WTC11 (cell line): ENCODE results near the gene CCDC28A. TPM values are rescaled to one million over a fixed set of nuclear protein-coding genes. Genes with fewer than 3 reads are reported as not detected.
A peak's percentile ranks its signal among the peaks of the same experiment; 100 is the strongest.

Experiments used
- ATAC-seq: fragments of 200-7000 bp; cut with Tn5 transposase; 2 replicates; pipeline ENCODE4 v1.10.0; 2021; ENCODE audit warnings: mild to moderate bottlenecking, moderate library complexity
- CTCF ChIA-PET: fragments of 300-600 bp; sonication (Branson Sonifier 250); formaldehyde crosslinking; loops from one replicate; lab custom pipeline; 2021; ENCODE audit warnings: antibody characterized with exemption; lab: Charles Lee
- POLR2A ChIA-PET: fragments of 350-600 bp; sonication (Branson Sonifier 250); formaldehyde crosslinking; loops from one replicate; lab custom pipeline; 2021; ENCODE audit warnings: antibody characterized with exemption; lab: Charles Lee
- DNase-seq: peaks from one replicate; pipeline ENCODE4 v3.0.0; 2021; ENCODE audit warnings: low spot score
- H3K27ac Mint-ChIP-seq: 2 replicates; pipeline ENCODE4 v1.8.0; 2021; ENCODE audit warnings: mixed read lengths
- H3K27me3 Mint-ChIP-seq: 2 replicates; pipeline ENCODE4 v1.8.0; 2021; ENCODE audit warnings: low read depth, mild to moderate bottlenecking, moderate library complexity, mixed read lengths
- H3K36me3 Mint-ChIP-seq: 2 replicates; pipeline ENCODE4 v1.8.0; 2021; ENCODE audit warnings: mixed read lengths
- H3K4me1 Mint-ChIP-seq: 2 replicates; pipeline ENCODE4 v1.8.0; 2022; ENCODE audit warnings: mixed read lengths
- H3K4me3 Mint-ChIP-seq: 2 replicates; pipeline ENCODE4 v1.8.0; 2021; ENCODE audit warnings: mild to moderate bottlenecking, moderate library complexity, mixed read lengths
- H3K9me3 Mint-ChIP-seq: 2 replicates; pipeline ENCODE4 v1.8.0; 2021; ENCODE audit warnings: mixed read lengths
- CDX4 ChIP-seq: fragments of 250-450 bp; sonication (Bioruptor Pico); IDR thresholded peaks from 2 replicates; pipeline ENCODE4 v1.9.0; 2021; ENCODE audit warnings: moderate library complexity, mild to moderate bottlenecking, inconsistent platforms, borderline replicate concordance
- CREB1 ChIP-seq: sonication (generic); formaldehyde crosslinking; IDR thresholded peaks from 2 replicates; pipeline ENCODE4 v1.8.0; 2023; ENCODE audit warnings: mild to moderate bottlenecking, missing genetic modification reagents
- ELF4 ChIP-seq: sonication (generic); formaldehyde crosslinking; IDR thresholded peaks from 2 replicates; pipeline ENCODE4 v1.8.1; 2022; ENCODE audit warnings: low read depth, mild to moderate bottlenecking, moderate library complexity, missing genetic modification reagents
- ERG ChIP-seq: fragments of 250-450 bp; sonication (Bioruptor Pico); IDR thresholded peaks from 2 replicates; pipeline ENCODE4 v1.8.0; 2021; ENCODE audit warnings: mild to moderate bottlenecking
- ETV6 ChIP-seq: sonication (generic); formaldehyde crosslinking; IDR thresholded peaks from 2 replicates; pipeline ENCODE4 v1.8.1; 2022; ENCODE audit warnings: mild to moderate bottlenecking, missing genetic modification reagents
- GABPB1 ChIP-seq: sonication (generic); formaldehyde crosslinking; IDR thresholded peaks from 2 replicates; pipeline ENCODE4 v1.8.1; 2023; ENCODE audit warnings: mild to moderate bottlenecking, missing genetic modification reagents
- HMGA2 ChIP-seq: fragments of 250-450 bp; sonication (Bioruptor Pico); IDR thresholded peaks from 2 replicates; pipeline ENCODE4 v1.4.0; 2021; ENCODE audit warnings: mild to moderate bottlenecking, moderate library complexity
- IRF1 ChIP-seq: sonication (generic); formaldehyde crosslinking; IDR thresholded peaks from 2 replicates; pipeline ENCODE4 v1.8.0; 2023; ENCODE audit warnings: missing genetic modification reagents
- NR2C2 ChIP-seq: sonication (generic); formaldehyde crosslinking; IDR thresholded peaks from 2 replicates; pipeline ENCODE4 v1.8.0; 2022; ENCODE audit warnings: mild to moderate bottlenecking, missing genetic modification reagents
- NR3C1 ChIP-seq: sonication (generic); formaldehyde crosslinking; conservative IDR thresholded peaks from 2 replicates; pipeline ENCODE4 v1.8.1; 2023; ENCODE audit warnings: low read depth, mild to moderate bottlenecking, missing genetic modification reagents
- USF1 ChIP-seq: sonication (generic); formaldehyde crosslinking; IDR thresholded peaks from 2 replicates; pipeline ENCODE4 v1.8.0; 2022; ENCODE audit warnings: mild to moderate bottlenecking, missing genetic modification reagents
- ZNF416 ChIP-seq: fragments of 250-450 bp; sonication (Bioruptor Pico); IDR thresholded peaks from 2 replicates; pipeline ENCODE4 v1.9.0; 2021; ENCODE audit warnings: mild to moderate bottlenecking, inconsistent platforms
- ZNF423 ChIP-seq: fragments of 250-450 bp; sonication (Bioruptor Pico); IDR thresholded peaks from 2 replicates; pipeline ENCODE4 v2.1.2; 2022; ENCODE audit warnings: mild to moderate bottlenecking, moderate library complexity
- ZNF425 ChIP-seq: fragments of 250-450 bp; sonication (Bioruptor Pico); conservative IDR thresholded peaks from 2 replicates; pipeline ENCODE4 v1.9.0; 2021; ENCODE audit warnings: mild to moderate bottlenecking
- ZNF512 ChIP-seq: sonication (generic); formaldehyde crosslinking; IDR thresholded peaks from 2 replicates; pipeline ENCODE4 v1.8.1; 2022; ENCODE audit warnings: missing genetic modification reagents, borderline replicate concordance
- total RNA-seq: library from RNA; stranded (reverse); gene quantifications from 3 replicates; pipeline ENCODE4 v1.2.3, GENCODE V29; 2021

Gene CCDC28A
- total RNA-seq, 1 experiment from 2014 or later: 8.7 TPM

- Mint-ChIP-seq H3K9me3 (no peaks in the 10 kb centered on the region), H3K4me1 (peaks cover 11% of the 10 kb centered on the region), H3K36me3 (no peaks in the 10 kb centered on the region), H3K27me3 (no peaks in the 10 kb centered on the region), H3K27ac (no peak overlapping the region), H3K4me3 (no peak overlapping the region)
- ATAC-seq (no peak), DNase-seq (no peak)
- CTCF ChIA-PET: no interaction called here
- POLR2A ChIA-PET: no interaction called here
- TF ChIP-seq ZNF512 (CRISPR knock-in tag) (no peak), USF1 (CRISPR knock-in tag) (no peak), HMGA2 (CRISPR knock-in tag) (no peak), ZNF423 (CRISPR knock-in tag) (no peak), NR3C1 (CRISPR knock-in tag) (no peak), ERG (CRISPR knock-in tag) (no peak), CDX4 (CRISPR knock-in tag) (no peak), ZNF416 (CRISPR knock-in tag) (no peak), IRF1 (CRISPR knock-in tag) (no peak), NR2C2 (CRISPR knock-in tag) (no peak), ELF4 (CRISPR knock-in tag) (no peak), GABPB1 (CRISPR knock-in tag) (no peak), ZNF425 (CRISPR knock-in tag) (no peak)
- TF ChIP-seq, all 79 proteins: peak for 0
Measured at GRCh38 chr6:138769102-138769676, 4.4 kb upstream of the CCDC28A start.

- ATAC-seq: peak; percentile 2; the same call in 1 of the 2 replicates
- no peaks in the 10 kb centered on the region for H3K36me3 Mint-ChIP-seq
Measured at GRCh38 chr6:138772596-138773176, 883 bp upstream of the CCDC28A start.

More at GRCh38 chr6:138772596-138773176, 883 bp upstream of the CCDC28A start:
- Mint-ChIP-seq H3K4me1 (peaks cover 13% of the 10 kb centered on the region), H3K9me3 (no peaks in the 10 kb centered on the region), H3K27me3 (no peaks in the 10 kb centered on the region), H3K4me3 (peak overlapping the region; percentile 100), H3K27ac (peak overlapping the region; percentile 100)
- DNase-seq: no peak
- ChIA-PET CTCF (interaction anchor here (0.5 to 1.1 kb wide), 3 partner anchors 181 to 216 kb away, joined by 3 to 4 read pairs (median 3); no protein-coding TSS in a partner anchor), POLR2A (no interaction called here)
- TF ChIP-seq CREB1 (CRISPR knock-in tag) (no peak), ETV6 (CRISPR knock-in tag) (0 out of 2 replicates have a peak, but pooled peaks have one; percentile 4)
